ENCODE results near the gene ZBTB44. TPM values are rescaled to one million over a fixed set of nuclear protein-coding genes. Genes with fewer than 3 reads are reported as not detected.
"Not testable (repeated sequence)": the region's sequence is repeated elsewhere in the genome, so short reads cannot be mapped to it uniquely, and the experiment has no call there.

The ZBTB44 gene
- total RNA-seq, 1 donor from 2014 or later: 53.3 TPM

GRCh38 chr11:130251763-130252162, 63.0 kb downstream of the ZBTB44 start:
- intact Hi-C loops (cut with micrococcal nuclease): not testable (repeated sequence)

GRCh38 chr11:130249929-130250328, 64.8 kb downstream of the ZBTB44 start:
- intact Hi-C loops (cut with micrococcal nuclease): not testable (repeated sequence)

DNA sequence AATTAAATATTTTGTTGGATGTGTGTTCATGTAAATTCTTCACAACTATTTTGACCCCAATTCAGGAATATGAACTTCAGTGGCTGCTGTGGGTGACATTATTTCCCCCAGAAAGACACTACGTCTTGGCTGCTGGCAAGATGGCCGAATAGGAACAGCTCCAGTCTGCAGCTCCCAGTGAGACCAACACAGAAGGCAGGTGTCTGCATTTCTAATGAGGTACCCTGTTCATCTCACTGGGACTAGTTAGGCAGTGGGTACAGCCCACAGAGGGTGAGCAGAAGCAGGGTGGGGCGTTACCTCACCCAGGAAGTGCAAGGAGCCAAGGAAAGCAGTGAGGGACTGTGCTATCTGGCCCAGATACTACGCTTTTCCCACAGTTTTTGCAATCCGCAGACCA, 65.3 kb downstream of the ZBTB44 start:
- intact Hi-C loops (cut with micrococcal nuclease): no loop called here

GRCh38 chr11:130247319-130247718, 67.4 kb downstream of the ZBTB44 start:
- intact Hi-C loops (cut with micrococcal nuclease): no loop called here

DNA sequence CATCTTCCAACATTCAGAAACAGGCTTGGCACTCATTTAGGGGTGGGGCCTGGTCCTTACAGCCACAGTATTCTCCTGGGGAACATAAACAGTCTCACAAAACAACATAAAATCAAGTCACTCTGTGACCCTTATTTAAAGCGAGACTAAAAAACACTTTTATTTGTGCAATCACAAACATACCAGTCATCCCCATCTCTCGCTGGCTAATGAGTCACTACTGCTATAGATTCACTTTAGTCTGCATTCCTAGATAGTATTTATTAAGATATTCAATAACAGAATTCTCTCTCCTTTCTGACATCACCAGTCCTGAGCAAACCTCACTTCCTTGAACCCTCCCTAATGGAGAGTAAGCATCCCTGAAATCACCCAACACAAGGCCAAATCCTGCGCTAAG, 68.0 kb downstream of the ZBTB44 start:
- intact Hi-C loops (cut with micrococcal nuclease): no loop called here

DNA sequence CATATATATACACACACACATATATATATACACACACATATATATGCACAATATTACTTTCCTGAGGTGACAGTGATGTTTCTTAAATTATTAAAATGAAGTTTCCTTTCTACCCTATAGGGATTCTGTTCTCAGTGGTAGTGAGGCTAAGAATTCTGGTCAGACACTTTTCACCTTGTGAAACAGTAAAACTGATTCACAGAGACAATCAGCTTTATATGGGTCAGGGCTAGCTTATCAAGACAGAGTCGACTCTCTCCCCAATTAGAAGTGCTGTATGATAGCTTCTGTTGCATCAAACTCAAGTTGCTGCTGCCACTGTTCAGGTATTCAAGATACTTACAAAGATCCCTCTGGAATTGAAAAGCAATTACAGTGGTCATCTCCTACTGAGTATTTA, 68.4 kb downstream of the ZBTB44 start:
- intact Hi-C loops (cut with micrococcal nuclease): no loop called here

GRCh38 chr11:130245375-130245774, 69.3 kb downstream of the ZBTB44 start:
- intact Hi-C loops (cut with micrococcal nuclease): not testable (repeated sequence)

DNA sequence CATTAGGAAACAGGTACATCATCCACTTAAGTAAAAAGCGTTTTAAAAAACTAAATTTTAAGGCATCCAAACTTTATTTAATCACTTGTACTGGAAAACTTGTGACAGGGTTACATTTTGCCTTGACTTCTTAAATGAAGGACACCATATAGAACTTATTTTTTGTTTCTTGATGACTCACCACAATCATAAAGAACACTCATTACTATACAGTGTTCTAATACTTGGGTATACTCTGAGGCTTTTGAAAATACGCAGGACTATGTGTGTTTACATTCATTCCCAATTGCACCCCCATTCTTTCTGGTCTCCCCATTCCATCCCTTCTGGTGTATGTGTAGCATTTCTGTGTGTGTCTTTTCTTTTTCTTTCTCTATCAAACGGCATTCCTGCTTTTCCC, 69.9 kb downstream of the ZBTB44 start:
- intact Hi-C loops (cut with micrococcal nuclease): loop anchor here (5.0 kb wide), 1 partner anchor 72 kb away; no protein-coding TSS in a partner anchor

DNA sequence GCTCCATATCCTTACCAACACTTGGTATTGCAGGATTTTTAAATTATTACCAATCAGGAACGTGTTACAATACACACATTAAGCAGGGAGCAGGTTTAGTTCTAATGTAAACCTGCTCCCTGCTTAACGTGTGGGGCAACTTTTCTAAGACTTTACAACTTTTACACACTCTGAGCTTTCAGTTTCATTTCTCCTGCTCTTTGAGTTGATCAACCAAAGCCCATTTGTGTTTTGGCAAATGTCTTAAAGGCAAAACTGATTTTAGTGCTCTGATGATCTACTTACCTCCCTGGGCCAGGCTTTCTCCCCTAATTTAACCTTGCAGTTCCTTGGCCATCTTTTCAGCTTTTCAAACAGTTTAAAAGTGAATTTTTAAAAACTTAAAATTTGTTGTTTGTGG, 70.9 kb downstream of the ZBTB44 start:
- intact Hi-C loops (cut with micrococcal nuclease): loop anchor here (5.0 kb wide), 1 partner anchor 73 kb away; no protein-coding TSS in a partner anchor

GRCh38 chr11:130241713-130242112, 73.0 kb downstream of the ZBTB44 start:
- intact Hi-C loops (cut with micrococcal nuclease): loop anchor here (5.0 kb wide), 1 partner anchor 76 kb away; no protein-coding TSS in a partner anchor

- intact Hi-C loops (cut with micrococcal nuclease): no loop called here
Observed at GRCh38 chr11:130237282-130238006, 77.3 kb downstream of the ZBTB44 start.

GRCh38 chr11:130234315-130234714, 80.4 kb downstream of the ZBTB44 start:
- intact Hi-C loops (cut with micrococcal nuclease): no loop called here

DNA sequence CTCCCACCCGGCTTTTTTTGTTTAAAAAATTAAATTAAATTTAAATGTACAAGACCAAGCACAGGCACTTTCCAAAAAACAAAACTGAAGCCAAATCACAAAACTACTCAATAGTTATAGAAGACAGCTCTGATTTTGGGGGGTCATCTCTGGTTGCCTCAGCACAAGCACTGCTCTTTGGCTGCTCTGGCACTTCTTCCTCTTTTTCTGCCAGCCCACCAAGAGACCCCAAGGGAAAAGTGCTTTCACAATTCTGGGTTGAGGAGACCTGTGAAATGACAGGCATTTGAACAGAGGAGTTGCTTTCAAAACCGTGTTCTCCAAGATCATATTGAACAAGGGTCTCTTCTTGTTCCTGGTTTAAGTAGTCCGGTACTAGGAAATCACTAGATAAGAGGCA, 80.8 kb downstream of the ZBTB44 start:
- intact Hi-C loops (cut with micrococcal nuclease): not testable (repeated sequence)

DNA sequence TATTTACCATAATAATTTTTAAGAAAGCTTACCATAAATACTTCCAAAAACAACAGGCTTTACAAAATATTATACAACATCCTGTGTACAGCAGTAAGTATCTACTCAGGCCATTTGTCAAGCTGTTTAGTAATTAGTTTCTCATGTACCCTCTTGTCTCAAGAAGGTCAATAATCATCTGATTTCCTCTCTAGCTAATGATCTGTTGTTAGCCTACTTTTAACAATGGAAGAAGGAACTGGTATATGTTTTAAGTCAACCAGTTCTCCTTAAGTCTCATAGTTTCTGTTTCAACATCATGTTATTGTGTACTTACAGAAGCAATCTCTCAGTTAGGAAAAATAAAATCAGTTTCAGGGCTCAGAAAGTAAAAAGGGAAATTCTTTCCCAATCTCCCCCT, 81.2 kb downstream of the ZBTB44 start:
- intact Hi-C loops (cut with micrococcal nuclease): not testable (repeated sequence)

DNA sequence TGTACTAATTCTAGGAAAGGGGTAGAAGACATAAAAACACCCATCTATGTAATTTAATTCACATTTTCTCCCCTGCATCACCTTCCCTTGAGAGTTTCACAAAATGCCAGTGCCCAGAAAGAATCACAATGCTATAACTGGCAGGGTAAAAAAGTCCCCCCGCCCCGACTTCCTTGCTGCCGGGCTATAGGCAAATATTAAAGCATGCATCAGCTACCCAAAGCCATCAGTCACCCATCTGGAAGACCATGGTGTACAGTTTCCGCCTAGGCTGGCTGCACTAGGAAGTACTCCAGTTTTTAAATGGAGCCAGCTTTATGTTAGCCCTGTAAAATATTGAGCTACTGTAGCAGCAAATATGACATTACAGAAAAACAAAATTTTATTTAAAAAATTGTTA, 87.3 kb downstream of the ZBTB44 start:
- intact Hi-C loops (cut with micrococcal nuclease): no loop called here

DNA sequence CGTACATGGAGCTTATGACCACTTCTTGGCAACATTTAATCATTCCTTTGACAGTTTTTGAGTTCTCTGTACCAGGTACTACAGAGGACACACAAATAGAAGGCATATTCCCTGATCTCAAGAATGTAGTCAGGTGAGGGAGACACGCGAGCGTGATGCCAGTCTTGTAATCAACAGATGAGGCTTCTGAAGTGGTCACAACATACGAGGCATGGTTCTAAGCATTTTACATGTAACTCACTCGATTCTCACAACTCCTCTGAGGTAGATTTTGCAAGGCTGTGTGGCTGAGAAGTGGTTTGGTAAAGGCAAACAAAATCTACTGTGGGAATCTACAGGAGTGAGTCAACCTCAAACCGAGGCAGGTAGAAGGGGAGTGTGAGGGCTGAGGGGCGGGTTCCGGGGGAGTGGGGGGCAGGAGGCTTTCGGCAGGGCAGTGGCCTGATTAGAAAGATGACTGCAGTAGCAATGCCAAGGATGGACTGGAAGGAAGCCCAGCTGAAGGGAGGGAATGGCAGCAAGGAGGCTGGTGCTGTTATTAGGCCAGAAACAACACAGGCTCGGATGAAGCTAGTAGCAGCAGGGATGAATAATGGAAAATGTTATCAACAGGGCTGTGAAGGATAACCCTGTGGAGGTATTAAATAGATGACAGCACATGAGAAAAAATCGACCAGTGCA, 91.3 kb downstream of the ZBTB44 start:
- intact Hi-C loops (cut with micrococcal nuclease): no loop called here

DNA sequence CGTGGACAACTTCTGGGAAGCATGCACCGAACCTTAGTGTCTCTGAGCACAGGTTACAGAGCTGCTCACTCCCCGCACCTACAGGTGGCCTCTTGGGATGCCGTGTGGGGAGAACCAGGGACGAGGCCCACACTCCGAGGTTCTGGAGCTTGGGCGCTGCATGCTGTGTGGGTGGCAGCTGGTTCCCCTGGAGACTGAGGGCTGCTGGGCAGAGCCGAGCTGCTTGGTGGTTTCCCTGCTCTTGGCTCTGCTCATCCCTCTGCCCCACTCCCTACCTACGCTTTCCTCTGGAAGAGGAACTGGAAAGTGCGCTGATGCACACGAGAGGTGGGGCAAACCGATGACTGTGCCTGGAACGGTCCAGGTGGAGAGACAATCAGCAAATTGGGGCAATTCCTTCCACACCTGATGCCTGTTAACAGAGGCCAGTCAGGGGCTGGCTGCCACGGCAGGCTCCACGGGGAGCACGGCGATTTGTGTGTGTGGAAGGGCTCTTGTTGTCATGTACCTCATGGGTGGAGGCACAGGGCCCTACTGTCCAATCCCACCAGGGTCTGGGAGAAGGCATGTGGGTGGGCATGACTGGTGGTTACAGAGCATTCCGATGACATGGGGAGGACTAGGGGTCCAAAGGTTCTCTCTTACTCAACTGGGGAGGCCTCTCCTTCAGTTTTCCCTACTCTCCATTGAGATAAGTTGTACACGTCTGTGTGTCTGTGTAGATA, 94.2 kb downstream of the ZBTB44 start:
- intact Hi-C loops (cut with micrococcal nuclease): no loop called here

DNA sequence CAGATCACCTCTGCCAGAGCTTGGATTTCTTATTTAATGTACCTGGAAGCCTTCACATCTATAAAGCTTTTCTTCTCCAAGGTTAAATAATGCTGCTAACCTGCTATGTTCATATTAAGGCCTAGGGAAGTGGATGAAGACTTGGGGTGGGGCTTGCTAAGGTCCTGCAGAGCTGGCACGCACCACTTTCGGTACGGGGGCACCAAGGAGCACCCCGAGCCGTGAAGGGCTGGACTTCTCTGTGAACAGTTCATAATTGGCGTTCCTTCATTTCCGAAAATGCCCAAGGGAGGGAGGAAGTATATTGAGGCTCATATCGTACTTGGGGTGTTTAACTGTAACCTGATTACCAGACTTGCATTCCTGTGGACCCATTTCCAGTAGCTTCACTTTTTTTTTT, 95.6 kb downstream of the ZBTB44 start:
- intact Hi-C loops (cut with micrococcal nuclease): no loop called here

GRCh38 chr11:130218501-130219070, 96.1 kb downstream of the ZBTB44 start:
- intact Hi-C loops (cut with micrococcal nuclease): no loop called here

DNA sequence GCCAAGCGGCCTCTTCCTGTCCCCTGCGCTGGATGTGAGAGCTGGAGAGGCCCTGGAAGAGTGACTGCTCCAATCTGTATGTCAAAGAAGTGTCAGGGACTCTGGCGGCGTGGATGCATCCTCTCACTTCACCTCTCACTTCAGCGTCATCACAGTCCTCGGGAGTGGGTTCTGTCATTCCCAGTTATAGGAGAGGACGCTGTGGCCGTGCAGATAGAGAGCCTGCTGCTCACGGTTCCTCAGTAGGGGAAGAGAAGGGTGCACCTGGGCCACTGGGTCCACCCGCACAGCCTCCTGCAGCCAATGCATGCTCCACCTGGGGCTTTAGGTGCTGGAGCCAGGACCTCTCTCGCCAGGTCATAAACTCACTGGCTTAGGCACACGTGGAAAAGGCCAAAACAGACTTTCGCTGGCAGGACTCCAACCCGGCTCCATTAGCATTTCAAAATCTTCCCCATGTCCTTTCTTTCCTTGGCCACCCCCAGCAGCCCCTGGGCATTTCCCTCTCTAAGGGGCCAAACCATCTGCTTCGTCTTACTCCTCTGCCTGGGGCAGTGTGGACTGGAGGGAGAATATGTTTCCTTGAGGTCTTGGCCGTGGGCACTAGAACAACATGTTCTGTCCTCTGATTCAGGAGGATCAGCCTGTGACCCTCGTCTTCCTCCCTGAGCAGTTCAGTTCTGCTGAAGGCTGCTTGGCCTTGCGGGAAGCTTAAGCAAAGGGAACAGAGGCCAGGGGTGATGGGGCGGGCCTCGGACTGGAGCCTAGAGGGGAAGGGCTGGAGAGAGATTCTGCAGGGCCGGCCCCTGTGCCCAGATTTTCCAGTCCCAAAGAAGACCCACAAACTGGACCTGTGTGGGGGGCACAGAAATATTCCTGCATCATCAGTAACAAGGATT, 97.3 kb downstream of the ZBTB44 start:
- intact Hi-C loops (cut with micrococcal nuclease): no loop called here

Measured in T-helper 2 cell treated with Interferon-gamma antibody and Interleukin-4, amounts not matched to agents 100 ng/mL and 5 ng/mL, for 36 hours (primary cell).